T follicular helper cell (primary cell): ENCODE results near the gene SPRY2.

Experiments used
- DNase-seq: peaks from one replicate; pipeline ENCODE4 v3.0.0-alpha.2; 2020; ENCODE audit warnings: low read depth

The SPRY2 gene

GRCh38 chr13:80313668-80314256 is 27.2 kb downstream of the SPRY2 start:
- no peak for DNase-seq

GRCh38 chr13:80312967-80313366 is 28.0 kb downstream of the SPRY2 start:
- DNase-seq, result no peak

GRCh38 chr13:80312012-80312704 is 28.8 kb downstream of the SPRY2 start:
- DNase-seq, result no peak

- no peak for DNase-seq
These were observed 31.0 kb downstream of the SPRY2 start for GRCh38 chr13:80309926-80310325.

- DNase-seq, result no peak
These were observed 33.4 kb downstream of the SPRY2 start for GRCh38 chr13:80307401-80307987.

- no peak for DNase-seq
These were observed 34.5 kb downstream of the SPRY2 start for GRCh38 chr13:80306337-80306972.

- no peak for DNase-seq
These were observed 35.2 kb downstream of the SPRY2 start for GRCh38 chr13:80305737-80306136.

GRCh38 chr13:80303225-80303811 is 37.6 kb downstream of the SPRY2 start:
- no peak for DNase-seq

GRCh38 chr13:80299046-80299445 is 41.9 kb downstream of the SPRY2 start:
- DNase-seq, result no peak

- no peak for DNase-seq
These were observed 43.4 kb downstream of the SPRY2 start for GRCh38 chr13:80297503-80297902.

GRCh38 chr13:80297094-80297493 is 43.8 kb downstream of the SPRY2 start:
- DNase-seq, result no peak

GRCh38 chr13:80296638-80297037 is 44.3 kb downstream of the SPRY2 start:
- DNase-seq, result no peak

GRCh38 chr13:80290591-80290990 is 50.3 kb downstream of the SPRY2 start:
- DNase-seq, result no peak
